ENCODE measurements around the gene TRIM31.

Gene TRIM31

DNA sequence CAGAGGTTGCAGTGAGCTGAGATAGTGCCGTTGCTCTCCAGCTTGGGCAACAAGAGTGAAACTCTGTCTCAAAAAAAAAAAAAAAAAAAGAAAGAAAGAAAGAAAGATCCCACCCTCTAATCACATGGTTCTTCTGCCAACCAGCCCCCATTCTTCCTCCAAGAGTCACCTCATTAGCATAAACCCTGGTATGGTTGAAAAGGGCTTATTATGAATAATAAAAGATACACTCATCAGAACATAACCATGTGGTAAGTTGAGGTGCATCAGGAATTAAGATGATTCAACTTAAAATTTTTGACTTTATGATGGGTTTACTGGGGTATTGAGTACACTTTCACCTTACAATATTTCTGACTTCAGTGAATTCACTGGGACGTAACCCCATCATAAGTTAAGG is 22.3 kb upstream of the TRIM31 start:
- Histone ChIP-seq H3K27me3 (ENCODE audit: insufficient read depth, low read depth, severe bottlenecking) (peaks cover 97% of the 10 kb centered on the region), H3K9me3 (ENCODE audit: severe bottlenecking) (peaks cover 2% of the 10 kb centered on the region), H3K27ac (no peak overlapping the region), H3K36me3 (no peaks in the 10 kb centered on the region), H3K4me3 (ENCODE audit: low read depth, low read length) (no peak overlapping the region)
- TF ChIP-seq, protein P1, sequence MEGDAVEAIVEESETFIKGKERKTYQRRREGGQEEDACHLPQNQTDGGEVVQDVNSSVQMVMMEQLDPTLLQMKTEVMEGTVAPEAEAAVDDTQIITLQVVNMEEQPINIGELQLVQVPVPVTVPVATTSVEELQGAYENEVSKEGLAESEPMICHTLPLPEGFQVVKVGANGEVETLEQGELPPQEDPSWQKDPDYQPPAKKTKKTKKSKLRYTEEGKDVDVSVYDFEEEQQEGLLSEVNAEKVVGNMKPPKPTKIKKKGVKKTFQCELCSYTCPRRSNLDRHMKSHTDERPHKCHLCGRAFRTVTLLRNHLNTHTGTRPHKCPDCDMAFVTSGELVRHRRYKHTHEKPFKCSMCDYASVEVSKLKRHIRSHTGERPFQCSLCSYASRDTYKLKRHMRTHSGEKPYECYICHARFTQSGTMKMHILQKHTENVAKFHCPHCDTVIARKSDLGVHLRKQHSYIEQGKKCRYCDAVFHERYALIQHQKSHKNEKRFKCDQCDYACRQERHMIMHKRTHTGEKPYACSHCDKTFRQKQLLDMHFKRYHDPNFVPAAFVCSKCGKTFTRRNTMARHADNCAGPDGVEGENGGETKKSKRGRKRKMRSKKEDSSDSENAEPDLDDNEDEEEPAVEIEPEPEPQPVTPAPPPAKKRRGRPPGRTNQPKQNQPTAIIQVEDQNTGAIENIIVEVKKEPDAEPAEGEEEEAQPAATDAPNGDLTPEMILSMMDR (IDR thresholded peaks at IDR 0.05; ENCODE audit: low read depth, low read length): no peak
- DNase-seq: no peak

DNA sequence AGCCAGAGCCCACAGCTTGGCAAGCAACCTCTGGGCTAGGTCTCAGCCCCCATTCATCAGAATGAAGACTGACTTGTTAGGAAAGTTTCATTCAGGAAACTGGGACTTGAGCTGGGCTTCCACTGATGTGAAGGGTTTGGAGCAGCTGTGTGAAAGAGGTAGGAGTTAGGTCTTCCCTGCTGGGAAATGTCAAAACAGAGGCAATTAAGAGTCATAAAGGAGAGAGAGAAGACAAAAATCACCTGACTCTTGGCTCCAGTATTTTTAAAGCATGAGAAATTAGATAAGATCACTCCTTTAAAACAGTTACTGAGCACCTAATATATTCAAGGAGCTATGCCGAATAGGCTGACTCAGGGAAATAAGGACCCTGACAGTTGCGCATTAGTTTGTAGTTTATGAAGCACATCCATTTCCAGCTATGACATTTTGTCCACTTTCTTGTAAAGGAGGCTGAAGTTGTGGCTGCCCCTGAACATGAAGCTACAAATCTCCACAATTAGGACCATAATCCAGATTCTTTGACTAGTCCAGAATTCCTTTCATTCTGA is 19.1 kb upstream of the TRIM31 start:
- TF ChIP-seq, protein P1 (IDR thresholded peaks at IDR 0.05; ENCODE audit: low read depth, low read length): no peak
- no peak for DNase-seq
- H3K9me3 ChIP-seq (ENCODE audit: severe bottlenecking): no peaks in the 10 kb centered on the region
- no peak overlapping the region for H3K27ac ChIP-seq
- H3K27me3 ChIP-seq (ENCODE audit: insufficient read depth, low read depth, severe bottlenecking): peaks cover 98% of the 10 kb centered on the region
- no peak overlapping the region for H3K4me3 ChIP-seq (ENCODE audit: low read depth, low read length)
- H3K36me3 ChIP-seq: no peaks in the 10 kb centered on the region

DNA sequence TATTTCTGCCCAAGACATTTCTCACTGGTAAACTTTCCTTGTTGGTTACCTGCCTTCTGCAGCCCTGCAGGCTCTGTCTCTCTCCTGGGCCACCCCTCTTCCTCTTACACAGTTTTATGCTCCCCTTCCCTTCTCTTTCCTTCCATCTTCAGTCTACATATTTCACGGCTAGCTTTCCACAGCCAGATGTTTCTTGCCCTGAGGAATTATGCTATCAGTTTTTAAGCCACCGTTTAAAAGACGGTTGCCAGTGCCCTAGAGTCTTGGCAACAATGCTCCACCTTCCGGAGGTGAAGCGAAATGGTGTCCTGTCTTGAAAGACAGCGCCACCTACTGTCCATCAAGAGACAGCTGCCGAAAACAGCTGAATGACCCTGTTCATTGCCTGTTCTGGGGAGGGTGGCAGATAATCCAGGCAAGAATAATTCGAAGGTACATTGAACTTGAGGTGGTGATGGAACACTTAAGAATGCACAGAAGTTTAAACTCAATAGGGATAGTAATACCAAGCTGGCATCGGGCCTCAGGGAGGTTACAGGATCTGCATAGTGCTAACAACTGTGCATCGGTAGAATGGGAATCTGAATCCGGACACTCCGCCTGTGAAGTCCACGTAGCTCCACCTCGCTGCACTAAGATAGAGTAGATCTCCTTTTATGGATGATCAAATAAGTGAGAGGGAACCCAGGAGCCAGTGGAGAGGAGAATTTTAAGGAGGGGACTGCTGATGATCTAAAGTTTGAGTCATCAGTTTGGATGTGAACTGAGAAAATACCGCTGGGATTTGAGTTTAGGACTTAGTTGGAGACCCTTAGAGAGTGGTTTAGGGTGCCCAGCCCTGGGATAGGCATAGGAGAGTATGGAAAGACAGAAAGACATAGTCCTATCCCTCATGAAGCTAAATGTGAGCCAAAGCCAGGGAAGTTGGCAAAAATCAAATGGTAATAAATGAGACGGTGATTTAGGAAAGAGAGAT is 18.3 kb upstream of the TRIM31 start:
- TF ChIP-seq, protein P1 (IDR thresholded peaks at IDR 0.05; ENCODE audit: low read depth, low read length): peak; percentile 100
- Histone ChIP-seq H3K4me3 (ENCODE audit: low read depth, low read length) (no peak overlapping the region), H3K27ac (no peak overlapping the region), H3K36me3 (no peaks in the 10 kb centered on the region), H3K9me3 (ENCODE audit: severe bottlenecking) (no peaks in the 10 kb centered on the region), H3K27me3 (ENCODE audit: insufficient read depth, low read depth, severe bottlenecking) (peaks cover 98% of the 10 kb centered on the region)
- peak; percentile 79 for DNase-seq

DNA sequence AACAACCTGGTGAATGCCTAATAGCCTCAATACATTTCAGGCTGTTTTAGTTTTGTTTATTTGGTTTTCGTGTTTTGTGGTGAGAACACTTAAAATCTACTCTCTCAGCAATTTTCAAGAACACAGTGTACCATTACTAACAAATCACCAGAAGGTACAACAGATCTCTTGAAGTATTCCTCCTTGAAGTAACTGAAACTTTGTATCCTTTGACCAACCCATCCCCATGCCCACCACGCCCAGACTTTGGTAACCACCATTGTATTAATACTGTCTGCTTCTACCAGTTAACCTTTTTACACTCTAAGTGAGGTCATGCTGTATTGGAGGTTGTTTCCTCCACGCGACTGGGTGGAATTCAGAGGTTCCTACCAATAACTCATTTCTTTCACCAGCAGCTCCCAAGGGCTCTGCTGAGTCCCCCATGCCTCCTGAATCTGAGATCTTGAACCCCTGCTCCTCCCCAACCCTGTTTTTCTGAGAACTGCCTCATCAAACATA is 17.3 kb upstream of the TRIM31 start:
- H3K27ac ChIP-seq: no peak overlapping the region
- DNase-seq: no peak
- TF ChIP-seq, protein P1 (IDR thresholded peaks at IDR 0.05; ENCODE audit: low read depth, low read length): no peak
- H3K27me3 ChIP-seq (ENCODE audit: insufficient read depth, low read depth, severe bottlenecking): peaks cover 98% of the 10 kb centered on the region
- H3K4me3 ChIP-seq (ENCODE audit: low read depth, low read length): no peak overlapping the region
- H3K9me3 ChIP-seq (ENCODE audit: severe bottlenecking): no peaks in the 10 kb centered on the region
- no peaks in the 10 kb centered on the region for H3K36me3 ChIP-seq

DNA sequence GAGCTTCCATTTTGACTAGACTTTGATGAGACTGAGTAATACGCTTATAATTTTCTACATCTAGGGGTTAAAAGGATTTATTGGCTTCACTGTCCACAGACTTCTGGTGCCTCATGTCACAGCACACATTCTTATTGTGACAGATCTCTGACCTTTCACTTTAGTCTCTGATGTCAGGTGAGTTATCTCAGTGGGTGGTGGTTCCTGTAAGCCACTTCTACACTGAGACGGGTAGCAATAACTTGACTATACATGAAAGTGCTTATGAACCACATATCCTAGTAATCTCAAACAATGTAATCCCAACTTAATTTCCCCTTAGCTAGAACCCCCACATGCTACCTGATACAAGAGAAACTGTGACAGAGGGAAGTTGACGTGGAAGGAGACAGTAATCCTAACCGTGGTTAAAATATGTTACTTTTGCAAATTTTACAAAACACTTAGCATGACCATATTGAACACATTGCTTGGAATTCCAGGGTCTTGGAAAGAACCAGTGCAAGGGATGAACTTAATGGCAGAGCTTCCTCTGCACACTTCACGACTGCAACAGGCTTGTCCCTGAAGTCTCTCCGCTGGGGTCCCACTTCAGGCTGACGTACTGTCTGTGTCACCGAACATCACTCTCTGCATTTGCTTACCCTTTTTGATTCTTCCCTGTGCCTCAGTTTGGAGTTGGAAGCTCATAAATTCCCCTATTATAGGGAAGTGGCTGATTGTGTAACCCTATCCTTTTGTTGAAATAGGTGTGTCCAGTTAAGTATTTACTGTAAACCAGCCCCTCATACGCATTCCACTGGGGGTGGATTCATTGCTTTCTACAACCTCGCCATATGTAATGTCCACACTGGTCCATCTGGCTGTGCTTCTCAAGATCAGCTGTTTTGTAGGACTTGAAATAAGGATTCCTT is 16.6 kb upstream of the TRIM31 start:
- Histone ChIP-seq H3K36me3 (no peaks in the 10 kb centered on the region), H3K27ac (no peak overlapping the region), H3K9me3 (ENCODE audit: severe bottlenecking) (no peaks in the 10 kb centered on the region), H3K27me3 (ENCODE audit: insufficient read depth, low read depth, severe bottlenecking) (peaks cover 98% of the 10 kb centered on the region), H3K4me3 (ENCODE audit: low read depth, low read length) (no peak overlapping the region)
- no peak for DNase-seq
- TF ChIP-seq, protein P1 (IDR thresholded peaks at IDR 0.05; ENCODE audit: low read depth, low read length): no peak

Data from WERI-Rb-1 (cell line).